ENCODE results near the gene SLC1A1. TPM values are rescaled to one million over a fixed set of nuclear protein-coding genes. Genes with fewer than 3 reads are reported as not detected.

Gene SLC1A1
- total RNA-seq, 1 experiment from 2014 or later = 8.5 TPM

- POLR2A ChIA-PET = no interaction called here
- Mint-ChIP-seq H3K27ac (no peak overlapping the region), H3K4me1 (peaks cover 15% of the 10 kb centered on the region), H3K36me3 (no peaks in the 10 kb centered on the region), H3K9me3 (no peaks in the 10 kb centered on the region), H3K27me3 (ENCODE audit: low read depth) (no peaks in the 10 kb centered on the region), H3K4me3 (no peak overlapping the region)
- DNase-seq (ENCODE audit: low spot score) (no peak), ATAC-seq (no peak)
- CTCF ChIA-PET = no interaction called here
- TF ChIP-seq NR1H2 (CRISPR knock-in tag; IDR thresholded peaks at IDR 0.05) (no peak), STAT6 (CRISPR knock-in tag; conservative IDR thresholded peaks at IDR 0.05; ENCODE audit: low read depth) (no peak), JUN (CRISPR knock-in tag; IDR thresholded peaks at IDR 0.05) (no peak), EMX1 (CRISPR knock-in tag; IDR thresholded peaks at IDR 0.05) (no peak), E2F4 (CRISPR knock-in tag; IDR thresholded peaks at IDR 0.05; ENCODE audit: borderline replicate concordance, low read depth) (no peak)
Observed at GRCh38 chr9:4555236-4555635, 65.0 kb downstream of the SLC1A1 start.

DNA sequence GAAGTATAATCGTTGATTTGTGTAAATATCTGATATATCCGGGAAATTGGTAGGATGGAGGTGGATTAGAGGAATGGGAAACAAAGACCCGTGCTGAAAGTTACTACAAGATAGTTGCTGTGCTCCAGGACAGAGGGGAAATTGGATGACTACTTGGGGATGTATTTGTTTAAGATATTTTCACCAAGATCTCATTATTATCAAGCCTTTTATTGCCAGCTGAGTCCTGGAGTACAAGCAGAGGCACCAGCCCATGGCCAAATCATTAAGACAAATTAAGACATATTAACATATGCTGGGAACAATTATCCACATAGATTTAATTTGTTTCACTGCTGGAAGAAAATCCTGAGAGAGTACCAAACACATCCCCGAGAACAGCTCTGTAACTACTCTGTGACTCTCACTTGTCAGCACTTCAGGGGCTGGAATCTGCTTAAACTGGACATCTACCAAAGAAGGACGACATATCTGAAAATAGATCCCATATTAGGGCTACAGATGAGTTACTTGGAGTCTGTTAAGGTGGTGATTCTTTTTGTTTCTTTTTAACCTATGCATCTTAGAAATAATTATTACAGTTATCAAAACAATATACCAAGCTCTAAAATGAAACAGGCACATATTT, 68.2 kb downstream of the SLC1A1 start:
- no peaks in the 10 kb centered on the region for H3K36me3 Mint-ChIP-seq
- POLR2A ChIA-PET = no interaction called here
- TF ChIP-seq, protein P1, sequence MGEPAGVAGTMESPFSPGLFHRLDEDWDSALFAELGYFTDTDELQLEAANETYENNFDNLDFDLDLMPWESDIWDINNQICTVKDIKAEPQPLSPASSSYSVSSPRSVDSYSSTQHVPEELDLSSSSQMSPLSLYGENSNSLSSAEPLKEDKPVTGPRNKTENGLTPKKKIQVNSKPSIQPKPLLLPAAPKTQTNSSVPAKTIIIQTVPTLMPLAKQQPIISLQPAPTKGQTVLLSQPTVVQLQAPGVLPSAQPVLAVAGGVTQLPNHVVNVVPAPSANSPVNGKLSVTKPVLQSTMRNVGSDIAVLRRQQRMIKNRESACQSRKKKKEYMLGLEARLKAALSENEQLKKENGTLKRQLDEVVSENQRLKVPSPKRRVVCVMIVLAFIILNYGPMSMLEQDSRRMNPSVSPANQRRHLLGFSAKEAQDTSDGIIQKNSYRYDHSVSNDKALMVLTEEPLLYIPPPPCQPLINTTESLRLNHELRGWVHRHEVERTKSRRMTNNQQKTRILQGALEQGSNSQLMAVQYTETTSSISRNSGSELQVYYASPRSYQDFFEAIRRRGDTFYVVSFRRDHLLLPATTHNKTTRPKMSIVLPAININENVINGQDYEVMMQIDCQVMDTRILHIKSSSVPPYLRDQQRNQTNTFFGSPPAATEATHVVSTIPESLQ (CRISPR knock-in tag; IDR thresholded peaks at IDR 0.05) = no peak
- TF ChIP-seq ZNF232 (CRISPR knock-in tag; IDR thresholded peaks at IDR 0.05) (no peak), ZBTB21 (CRISPR knock-in tag; IDR thresholded peaks at IDR 0.05; ENCODE audit: borderline replicate concordance) (no peak), MAX (CRISPR knock-in tag; IDR thresholded peaks at IDR 0.05) (no peak), PREB (CRISPR knock-in tag; IDR thresholded peaks at IDR 0.05; ENCODE audit: borderline replicate concordance) (no peak), AR (CRISPR knock-in tag; IDR thresholded peaks at IDR 0.05) (no peak), ZNF317 (CRISPR knock-in tag; IDR thresholded peaks at IDR 0.05; ENCODE audit: borderline replicate concordance, low read depth) (no peak), JAZF1 (CRISPR knock-in tag; IDR thresholded peaks at IDR 0.05) (no peak), ZNF281 (CRISPR knock-in tag; IDR thresholded peaks at IDR 0.05) (no peak)

More for the DNA sequence above, 68.2 kb downstream of the SLC1A1 start:
- CTCF ChIA-PET = no interaction called here
- Mint-ChIP-seq H3K9me3 (no peaks in the 10 kb centered on the region), H3K4me3 (no peak overlapping the region), H3K4me1 (peaks cover 15% of the 10 kb centered on the region), H3K27ac (no peak overlapping the region), H3K27me3 (ENCODE audit: low read depth) (no peaks in the 10 kb centered on the region)
- ATAC-seq = no peak
- DNase-seq (ENCODE audit: low spot score) = no peak
